Measurements from ENCODE around the gene ACSL6.

The ACSL6 gene

GRCh38 chr5:131957721-131958441, 53.6 kb downstream of the ACSL6 start:
- peak; percentile 49 for DNase-seq (ENCODE audit: low read depth)
- TF ChIP-seq, protein P1, sequence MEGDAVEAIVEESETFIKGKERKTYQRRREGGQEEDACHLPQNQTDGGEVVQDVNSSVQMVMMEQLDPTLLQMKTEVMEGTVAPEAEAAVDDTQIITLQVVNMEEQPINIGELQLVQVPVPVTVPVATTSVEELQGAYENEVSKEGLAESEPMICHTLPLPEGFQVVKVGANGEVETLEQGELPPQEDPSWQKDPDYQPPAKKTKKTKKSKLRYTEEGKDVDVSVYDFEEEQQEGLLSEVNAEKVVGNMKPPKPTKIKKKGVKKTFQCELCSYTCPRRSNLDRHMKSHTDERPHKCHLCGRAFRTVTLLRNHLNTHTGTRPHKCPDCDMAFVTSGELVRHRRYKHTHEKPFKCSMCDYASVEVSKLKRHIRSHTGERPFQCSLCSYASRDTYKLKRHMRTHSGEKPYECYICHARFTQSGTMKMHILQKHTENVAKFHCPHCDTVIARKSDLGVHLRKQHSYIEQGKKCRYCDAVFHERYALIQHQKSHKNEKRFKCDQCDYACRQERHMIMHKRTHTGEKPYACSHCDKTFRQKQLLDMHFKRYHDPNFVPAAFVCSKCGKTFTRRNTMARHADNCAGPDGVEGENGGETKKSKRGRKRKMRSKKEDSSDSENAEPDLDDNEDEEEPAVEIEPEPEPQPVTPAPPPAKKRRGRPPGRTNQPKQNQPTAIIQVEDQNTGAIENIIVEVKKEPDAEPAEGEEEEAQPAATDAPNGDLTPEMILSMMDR (conservative IDR thresholded peaks at IDR 0.05; ENCODE audit: low read depth, low read length) = no peak

DNA sequence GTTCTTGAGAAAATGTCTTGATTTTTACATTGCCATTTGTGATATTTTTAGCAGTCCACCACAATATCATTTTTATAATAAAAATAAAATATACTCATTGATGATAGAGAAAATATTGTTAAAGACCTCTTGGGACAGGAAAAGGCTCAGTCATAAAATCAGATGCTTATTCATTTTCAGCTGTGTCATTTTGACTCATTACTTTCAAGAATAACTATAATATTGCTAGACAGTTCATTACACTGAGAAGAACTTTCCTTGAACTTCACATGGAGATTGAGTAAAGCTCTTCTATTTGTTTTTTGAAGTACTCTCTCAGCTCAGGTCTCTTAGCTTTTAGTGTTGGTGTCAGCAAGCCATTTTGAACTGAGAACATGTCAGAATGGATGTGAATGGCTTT, 57.5 kb downstream of the ACSL6 start:
- TF ChIP-seq, protein P1 (conservative IDR thresholded peaks at IDR 0.05; ENCODE audit: low read depth, low read length) = no peak
- DNase-seq (ENCODE audit: low read depth) = no peak
- H3K4me3 ChIP-seq (ENCODE audit: low read length) = no peak overlapping the region

More at GRCh38 chr5:131957721-131958441, 53.6 kb downstream of the ACSL6 start:
- no peak overlapping the region for H3K4me3 ChIP-seq (ENCODE audit: low read length)

- DNase-seq (ENCODE audit: low read depth) = peak; percentile 12
- TF ChIP-seq, protein P1 (conservative IDR thresholded peaks at IDR 0.05; ENCODE audit: low read depth, low read length) = no peak
- H3K4me3 ChIP-seq (ENCODE audit: low read length) = no peak overlapping the region
Measured at GRCh38 chr5:131952301-131952857, 59.1 kb downstream of the ACSL6 start.

GRCh38 chr5:131950706-131951105, 60.8 kb downstream of the ACSL6 start:
- TF ChIP-seq, protein P1 (conservative IDR thresholded peaks at IDR 0.05; ENCODE audit: low read depth, low read length) = no peak
- H3K4me3 ChIP-seq (ENCODE audit: low read length) = no peak overlapping the region
- DNase-seq (ENCODE audit: low read depth) = no peak

GRCh38 chr5:131947445-131947844, 64.0 kb downstream of the ACSL6 start:
- no peak overlapping the region for H3K4me3 ChIP-seq (ENCODE audit: low read length)
- TF ChIP-seq, protein P1 (conservative IDR thresholded peaks at IDR 0.05; ENCODE audit: low read depth, low read length) = no peak
- no peak for DNase-seq (ENCODE audit: low read depth)

- H3K4me3 ChIP-seq (ENCODE audit: low read length) = no peak within 1 kb of the TSS
- DNase-seq (ENCODE audit: low read depth) = no peak
- TF ChIP-seq, protein P1 (conservative IDR thresholded peaks at IDR 0.05; ENCODE audit: low read depth, low read length) = no peak
Measured at GRCh38 chr5:131945551-131946168, 65.8 kb downstream of the ACSL6 start, which contains the start of gene MEIKIN. MEIKIN (minus strand) TSS chr5:131945663; CDS start chr5:131945505, 158 bp downstream.

All from retinal pigment epithelial cell (primary cell).